Measurements from ENCODE around the gene ATP6V1G3.

- TF ChIP-seq POLR2A (IDR thresholded peaks at IDR 0.05; ENCODE audit: low read depth, low read length) (no peak), CTCF (conservative IDR thresholded peaks at IDR 0.05; ENCODE audit: low read depth, low read length) (no peak)
- TF ChIP-seq, protein P1, sequence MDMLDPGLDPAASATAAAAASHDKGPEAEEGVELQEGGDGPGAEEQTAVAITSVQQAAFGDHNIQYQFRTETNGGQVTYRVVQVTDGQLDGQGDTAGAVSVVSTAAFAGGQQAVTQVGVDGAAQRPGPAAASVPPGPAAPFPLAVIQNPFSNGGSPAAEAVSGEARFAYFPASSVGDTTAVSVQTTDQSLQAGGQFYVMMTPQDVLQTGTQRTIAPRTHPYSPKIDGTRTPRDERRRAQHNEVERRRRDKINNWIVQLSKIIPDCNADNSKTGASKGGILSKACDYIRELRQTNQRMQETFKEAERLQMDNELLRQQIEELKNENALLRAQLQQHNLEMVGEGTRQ (IDR thresholded peaks at IDR 0.05; ENCODE audit: low read depth, low read length) = no peak
Observed at GRCh38 chr1:198483645-198484044, 56.8 kb downstream of the ATP6V1G3 start.

Data from IMR-90 (cell line).